Fibroblast of lung (primary cell): Measurements from ENCODE around the gene PRX. TPM values are rescaled to one million over a fixed set of nuclear protein-coding genes. Genes with fewer than 3 reads are reported as not detected.
A peak's percentile ranks its signal among the peaks of the same experiment; 100 is the strongest.

Experiments used
- DNase-seq, 2 donors: peaks; one replicate each; pipeline versions ENCODE4 v3.0.0 to v3.0.0-alpha.2; 2010; ENCODE audit warnings: low read depth in 2 of 2
- H2AFZ ChIP-seq: 2 replicates; pipeline ENCODE4 v1.5.1; 2012; ENCODE audit warnings: low read length, control low read depth, inconsistent platforms
- H3K27ac ChIP-seq: 2 replicates; pipeline ENCODE4 v1.5.1; 2011; ENCODE audit warnings: low read length, control low read depth; ENCODE audit not compliant: insufficient read depth
- H3K27me3 ChIP-seq: 2 replicates; pipeline ENCODE4 v1.5.1; 2011; ENCODE audit warnings: mild to moderate bottlenecking, low read length; ENCODE audit not compliant: control insufficient read depth, insufficient read depth
- H3K36me3 ChIP-seq: 2 replicates; pipeline ENCODE4 v1.5.1; 2011; ENCODE audit warnings: low read length; ENCODE audit not compliant: control insufficient read depth, insufficient read depth
- H3K4me1 ChIP-seq: 2 replicates; pipeline ENCODE4 v1.5.1; 2011; ENCODE audit warnings: low read length; ENCODE audit not compliant: control insufficient read depth, insufficient read depth; ENCODE audit errors: extremely low read depth
- H3K4me2 ChIP-seq: 2 replicates; pipeline ENCODE4 v1.5.1; 2011; ENCODE audit warnings: low read length, control low read depth; ENCODE audit not compliant: insufficient read depth; ENCODE audit errors: extremely low read depth
- H3K4me3 ChIP-seq, 4 experiments: fragments of 200-600 bp in 1 of 4; sonication (generic) in 1 of 4; replicated peaks in 1 of 4; 2 replicates each; pipeline ENCODE4 v1.5.1; 2011 to 2016; ENCODE audit warnings: low read length in 4 of 4, low read depth in 3 of 4, mild to moderate bottlenecking in 3 of 4, control low read depth in 2 of 4, inconsistent platforms in 1 of 4, mixed read lengths in 1 of 4; ENCODE audit not compliant: insufficient read depth in 1 of 4; ENCODE audit errors: control extremely low read depth in 1 of 4
- H3K79me2 ChIP-seq: 2 replicates; pipeline ENCODE4 v1.5.1; 2012; ENCODE audit warnings: mild to moderate bottlenecking, low read length, inconsistent platforms; ENCODE audit not compliant: control insufficient read depth, insufficient read depth
- H3K9ac ChIP-seq: 2 replicates; pipeline ENCODE4 v1.5.1; 2011; ENCODE audit warnings: mild to moderate bottlenecking, low read length, control low read depth; ENCODE audit not compliant: insufficient read depth
- H3K9me3 ChIP-seq: 2 replicates; pipeline ENCODE4 v1.5.1; 2012; ENCODE audit warnings: low read depth, low read length; ENCODE audit not compliant: control insufficient read depth, insufficient read depth
- H4K20me1 ChIP-seq: 2 replicates; pipeline ENCODE4 v1.5.1; 2011; ENCODE audit warnings: low read length; ENCODE audit not compliant: control insufficient read depth, insufficient read depth; ENCODE audit errors: extremely low read depth
- EZH2 ChIP-seq: IDR thresholded peaks from 2 replicates; pipeline ENCODE4 v1.5.1; 2012; ENCODE audit warnings: low read length, control low read depth, mild to moderate bottlenecking; ENCODE audit errors: missing control alignments
- polyA plus RNA-seq, 2 donors: library from polyadenylated mRNA; depleted of rRNA in 1 of 2; stranded (reverse) in 1 of 2; unstranded in 1 of 2; fragments of >200 nt; gene quantifications; 2 replicates each; pipeline ENCODE4 v1.2.1, GENCODE V29; 2011 to 2012; ENCODE audit warnings: missing spikeins in 1 of 2
- total RNA-seq: library from RNA; depleted of rRNA; stranded (reverse); fragments of >200 nt; gene quantifications from 2 replicates; pipeline ENCODE4 v1.2.1, GENCODE V29; 2014
- TF ChIP-seq, protein P1 (sequence below), 2 donors: IDR thresholded peaks in 1 of 2; conservative IDR thresholded peaks in 1 of 2; 1 replicate in 1 of 2; 2 replicates in 1 of 2; pipeline ENCODE4 v1.5.1; 2011 to 2012; ENCODE audit warnings: low read length in 2 of 2, control low read depth in 1 of 2, inconsistent platforms in 1 of 2, low read depth in 1 of 2, mild to moderate bottlenecking in 1 of 2

The PRX gene
- total and polyA plus RNA-seq, 2 donors (not counting 1 experiment from before 2014, with no cell fraction given) = 0.91 to 3.6 TPM

DNA sequence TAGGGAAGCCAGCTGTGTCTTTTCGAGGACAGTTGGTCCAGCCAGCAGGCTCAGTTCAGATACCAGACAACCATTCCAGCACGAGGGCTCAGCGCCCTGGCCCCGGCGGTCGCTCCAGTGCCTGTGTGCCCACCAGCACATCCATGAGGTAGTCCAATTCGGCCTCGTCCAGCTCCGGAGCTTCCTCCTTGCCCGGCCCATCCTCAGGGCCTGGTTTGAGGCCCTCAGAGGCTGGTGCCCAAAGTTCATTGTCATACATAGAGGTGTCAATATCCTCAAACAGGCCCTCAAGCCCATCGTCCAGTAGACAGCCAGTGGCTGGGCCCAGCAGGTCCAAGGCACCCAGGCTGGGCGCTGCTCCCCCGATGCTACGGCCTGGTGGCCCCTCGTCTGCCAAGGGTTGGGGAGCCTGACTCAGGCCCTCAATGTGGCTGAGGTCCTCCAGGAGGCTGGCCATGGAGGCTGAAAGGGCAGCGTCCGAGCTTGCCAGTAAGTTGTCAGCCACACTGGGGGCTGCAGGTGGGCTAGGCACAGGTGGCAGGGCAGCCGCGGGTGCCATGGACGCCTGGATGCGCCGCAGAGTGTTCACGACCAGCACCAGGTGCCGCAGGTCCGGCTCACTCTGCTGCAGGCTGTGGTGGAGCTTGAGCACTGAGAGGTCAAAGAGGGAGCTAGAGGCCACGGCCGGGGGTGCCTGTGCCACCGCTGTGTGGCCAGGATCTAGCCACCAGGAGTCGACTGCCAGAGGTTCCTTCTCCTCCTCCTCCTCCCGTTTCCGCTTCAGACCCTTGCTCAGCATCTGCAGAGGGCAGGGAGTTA is 9.8 kb upstream of the PRX start:
- H4K20me1 ChIP-seq = no peaks in the 10 kb centered on the region
- no peak overlapping the region for H2AFZ ChIP-seq
- TF ChIP-seq, protein P1, sequence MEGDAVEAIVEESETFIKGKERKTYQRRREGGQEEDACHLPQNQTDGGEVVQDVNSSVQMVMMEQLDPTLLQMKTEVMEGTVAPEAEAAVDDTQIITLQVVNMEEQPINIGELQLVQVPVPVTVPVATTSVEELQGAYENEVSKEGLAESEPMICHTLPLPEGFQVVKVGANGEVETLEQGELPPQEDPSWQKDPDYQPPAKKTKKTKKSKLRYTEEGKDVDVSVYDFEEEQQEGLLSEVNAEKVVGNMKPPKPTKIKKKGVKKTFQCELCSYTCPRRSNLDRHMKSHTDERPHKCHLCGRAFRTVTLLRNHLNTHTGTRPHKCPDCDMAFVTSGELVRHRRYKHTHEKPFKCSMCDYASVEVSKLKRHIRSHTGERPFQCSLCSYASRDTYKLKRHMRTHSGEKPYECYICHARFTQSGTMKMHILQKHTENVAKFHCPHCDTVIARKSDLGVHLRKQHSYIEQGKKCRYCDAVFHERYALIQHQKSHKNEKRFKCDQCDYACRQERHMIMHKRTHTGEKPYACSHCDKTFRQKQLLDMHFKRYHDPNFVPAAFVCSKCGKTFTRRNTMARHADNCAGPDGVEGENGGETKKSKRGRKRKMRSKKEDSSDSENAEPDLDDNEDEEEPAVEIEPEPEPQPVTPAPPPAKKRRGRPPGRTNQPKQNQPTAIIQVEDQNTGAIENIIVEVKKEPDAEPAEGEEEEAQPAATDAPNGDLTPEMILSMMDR (conservative IDR thresholded peaks at IDR 0.05 in 1 of 2, IDR thresholded peaks at IDR 0.05 in 1 of 2; ENCODE audit: low read depth in 1 of 2, low read length in 2 of 2) = no peak
- H3K4me1 ChIP-seq = peaks cover 6% of the 10 kb centered on the region
- no peaks in the 10 kb centered on the region for H3K9me3 ChIP-seq
- no peak overlapping the region for H3K4me3 ChIP-seq
- DNase-seq = no peak
- H3K27ac ChIP-seq = peak overlapping the region; percentile 34
- H3K9ac ChIP-seq = no peak overlapping the region
- H3K79me2 ChIP-seq = peaks cover 31% of the 10 kb centered on the region
- peaks cover 9% of the 10 kb centered on the region for H3K36me3 ChIP-seq
- peak overlapping the region; percentile 97 for H3K4me2 ChIP-seq
- H3K27me3 ChIP-seq = no peaks in the 10 kb centered on the region

DNA sequence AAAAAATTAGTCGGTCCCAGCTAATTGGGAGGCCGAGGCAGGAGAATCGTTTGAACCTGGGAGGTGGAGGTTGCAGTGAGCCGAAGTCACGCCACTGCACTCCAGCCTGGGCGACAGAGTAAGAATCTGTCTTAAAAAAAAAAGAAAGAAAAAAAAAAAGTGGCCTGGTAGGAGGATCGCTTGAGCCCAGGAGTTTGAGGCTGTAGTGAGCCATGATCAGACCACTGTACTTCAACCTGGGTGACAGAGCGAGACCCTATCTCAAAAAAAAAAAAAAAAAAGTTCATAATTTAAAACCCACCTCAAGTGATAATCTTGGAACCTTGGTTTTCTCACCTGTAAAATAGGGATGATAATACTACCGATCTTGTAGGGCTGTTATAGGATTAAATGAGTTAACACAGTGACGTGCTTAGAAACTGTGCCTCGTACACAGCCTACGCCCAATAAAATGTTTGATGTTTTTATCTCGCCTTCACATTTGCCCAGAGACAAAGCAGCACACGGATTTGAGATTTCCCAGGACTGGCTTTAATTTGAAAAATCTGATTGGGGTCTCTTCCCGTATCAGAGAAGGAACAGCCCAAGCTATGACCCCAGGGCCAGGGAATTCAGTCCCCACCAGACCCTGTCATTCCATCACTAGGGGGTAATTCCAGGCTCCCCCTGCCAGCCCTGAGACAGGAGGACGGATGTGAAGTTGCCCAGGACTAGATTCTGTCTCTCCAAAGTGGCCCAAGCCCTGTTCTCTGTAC is 9.0 kb upstream of the PRX start:
- no peak for DNase-seq
- Histone ChIP-seq H3K4me2 (peak overlapping the region; percentile 32), H3K9ac (no peak overlapping the region), H3K9me3 (no peaks in the 10 kb centered on the region), H2AFZ (no peak overlapping the region), H3K27me3 (no peaks in the 10 kb centered on the region), H3K79me2 (peaks cover 31% of the 10 kb centered on the region), H3K36me3 (peaks cover 9% of the 10 kb centered on the region), H3K27ac (peak overlapping the region; percentile 90), H4K20me1 (no peaks in the 10 kb centered on the region), H3K4me1 (peaks cover 8% of the 10 kb centered on the region), H3K4me3 (no peak overlapping the region)
- TF ChIP-seq EZH2 = no peak
- TF ChIP-seq, protein P1 (conservative IDR thresholded peaks at IDR 0.05 in 1 of 2, IDR thresholded peaks at IDR 0.05 in 1 of 2; ENCODE audit: low read depth in 1 of 2, low read length in 2 of 2) = no peak
